Trophoblast cell (in vitro differentiated cells and primary cell): ENCODE results near the gene FBXO8.
"Not testable (repeated sequence)": the region's sequence is repeated elsewhere in the genome, so short reads cannot be mapped to it uniquely, and the experiment has no call there.

Experiments used
- DNase-seq, 2 donors: peaks; one replicate each; pipeline ENCODE4 v3.0.0-alpha.2; 2016
- H2AFZ ChIP-seq: 2 replicates; pipeline ENCODE4 v1.6.1; 2013; ENCODE audit warnings: low read length, moderate library complexity, mild to moderate bottlenecking; ENCODE audit not compliant: insufficient read depth, poor library complexity
- H2AK5ac ChIP-seq: 2 replicates; pipeline ENCODE4 v1.6.1; 2013; ENCODE audit warnings: mild to moderate bottlenecking, low read length
- H2BK120ac ChIP-seq: 2 replicates; pipeline ENCODE4 v1.6.1; 2013; ENCODE audit warnings: low read length, mild to moderate bottlenecking, moderate library complexity; ENCODE audit not compliant: insufficient read depth, poor library complexity
- H2BK12ac ChIP-seq: 2 replicates; pipeline ENCODE4 v1.6.1; 2013; ENCODE audit warnings: mild to moderate bottlenecking, low read length, moderate library complexity
- H2BK5ac ChIP-seq: 2 replicates; pipeline ENCODE4 v1.6.1; 2013; ENCODE audit warnings: low read length, low read depth, moderate library complexity, mild to moderate bottlenecking; ENCODE audit not compliant: poor library complexity
- H3K14ac ChIP-seq: 2 replicates; pipeline ENCODE4 v1.6.1; 2013; ENCODE audit warnings: mild to moderate bottlenecking, low read length
- H3K18ac ChIP-seq: 2 replicates; pipeline ENCODE4 v1.6.1; 2013; ENCODE audit warnings: mild to moderate bottlenecking, low read length
- H3K23ac ChIP-seq: 2 replicates; pipeline ENCODE4 v1.6.1; 2013; ENCODE audit warnings: low read length
- H3K27ac ChIP-seq: 2 replicates; pipeline ENCODE4 v1.5.1; 2013; ENCODE audit warnings: low read depth, mild to moderate bottlenecking, inconsistent platforms, low read length, moderate library complexity
- H3K27me3 ChIP-seq: 2 replicates; pipeline ENCODE4 v1.6.1; 2013; ENCODE audit warnings: inconsistent platforms, mild to moderate bottlenecking, low read length, moderate library complexity; ENCODE audit not compliant: insufficient read depth
- H3K36me3 ChIP-seq, 2 experiments: 1 replicate in 1 of 2; 2 replicates in 1 of 2; pipeline ENCODE4 v1.6.1; 2013; ENCODE audit warnings: low read length in 2 of 2, mild to moderate bottlenecking in 2 of 2, moderate library complexity in 1 of 2; ENCODE audit not compliant: insufficient read depth in 2 of 2, control insufficient read depth in 1 of 2
- H3K4ac ChIP-seq: 2 replicates; pipeline ENCODE4 v1.6.1; 2013; ENCODE audit warnings: low read depth, mild to moderate bottlenecking, low read length, moderate library complexity
- H3K4me1 ChIP-seq, 2 experiments: 1 replicate in 1 of 2; 2 replicates in 1 of 2; pipeline ENCODE4 v1.6.1; 2013; ENCODE audit warnings: low read length in 2 of 2, mild to moderate bottlenecking in 2 of 2, moderate library complexity in 1 of 2; ENCODE audit not compliant: insufficient read depth in 2 of 2, control insufficient read depth in 1 of 2
- H3K4me2 ChIP-seq: 2 replicates; pipeline ENCODE4 v1.6.1; 2013; ENCODE audit warnings: inconsistent platforms, mild to moderate bottlenecking, low read length, moderate library complexity
- H3K4me3 ChIP-seq: 2 replicates; pipeline ENCODE4 v1.5.1; 2013; ENCODE audit warnings: mild to moderate bottlenecking, low read depth, low read length, inconsistent platforms
- H3K79me1 ChIP-seq: one replicate; pipeline ENCODE4 v1.6.1; 2013; ENCODE audit warnings: low read length
- H3K79me2 ChIP-seq: 2 replicates; pipeline ENCODE4 v1.6.1; 2013; ENCODE audit warnings: low read length, mild to moderate bottlenecking; ENCODE audit not compliant: control insufficient read depth, insufficient read depth, poor library complexity
- H3K9ac ChIP-seq: 2 replicates; pipeline ENCODE4 v1.6.1; 2013; ENCODE audit warnings: mild to moderate bottlenecking, low read length
- H3K9me3 ChIP-seq: 2 replicates; pipeline ENCODE4 v1.6.1; 2013; ENCODE audit warnings: low read depth, mild to moderate bottlenecking, control low read depth, inconsistent platforms, low read length; ENCODE audit not compliant: insufficient read depth
- H4K12ac ChIP-seq: 2 replicates; pipeline ENCODE4 v1.6.1; 2013; ENCODE audit warnings: low read depth, mild to moderate bottlenecking, low read length, moderate library complexity
- H4K8ac ChIP-seq: 2 replicates; pipeline ENCODE4 v1.6.1; 2013; ENCODE audit warnings: low read depth, mild to moderate bottlenecking, low read length, moderate library complexity
- H4K91ac ChIP-seq: one replicate; pipeline ENCODE4 v1.6.1; 2013; ENCODE audit warnings: low read depth, mild to moderate bottlenecking, low read length, moderate library complexity
- WGBS: extraction: QIAGEN DNeasy Blood & Tissue Kit; methylation state at CpG from one replicate; pipeline ENCODE4 v1.1.7; 2013; ENCODE audit warnings: missing lambda C conversion rate; ENCODE audit not compliant: insufficient read length, insufficient coverage; ENCODE audit errors: extremely low coverage; 5-methylcytosine and 5-hydroxymethylcytosine counted together

Gene FBXO8

GRCh38 chr4:174263445-174263736 is 20.1 kb downstream of the FBXO8 start:
- no peak overlapping the region for H3K27ac ChIP-seq

GRCh38 chr4:174262624-174263444 is 20.6 kb downstream of the FBXO8 start:
- H3K4me1 ChIP-seq: no peaks in the 10 kb centered on the region
- no peak overlapping the region for H4K8ac ChIP-seq
- H3K79me1 ChIP-seq: no peaks in the 10 kb centered on the region
- no peak overlapping the region for H2BK5ac ChIP-seq
- H2BK12ac ChIP-seq: no peak overlapping the region
- H2AK5ac ChIP-seq: no peak overlapping the region
- H3K9ac ChIP-seq: no peak overlapping the region
- H3K27me3 ChIP-seq: no peaks in the 10 kb centered on the region
- H3K4ac ChIP-seq: no peak overlapping the region
- H3K36me3 ChIP-seq: peaks cover 2% of the 10 kb centered on the region in 2 experiments
- H3K23ac ChIP-seq: no peak overlapping the region
- no peak for DNase-seq
- no CpG with 5 or more reads among the region's 6 CpGs for WGBS
- H3K4me3 ChIP-seq: no peak overlapping the region
- H2AFZ ChIP-seq: no peak overlapping the region
- H4K12ac ChIP-seq: no peak overlapping the region
- H3K79me2 ChIP-seq: no peaks in the 10 kb centered on the region
- no peak overlapping the region for H3K18ac ChIP-seq
- no peak overlapping the region for H2BK120ac ChIP-seq
- H3K27ac ChIP-seq: no peak overlapping the region
- H3K9me3 ChIP-seq: no peaks in the 10 kb centered on the region
- no peak overlapping the region for H3K4me2 ChIP-seq
- no peak overlapping the region for H4K91ac ChIP-seq
- no peak overlapping the region for H3K14ac ChIP-seq

More at GRCh38 chr4:174263445-174263736, 20.1 kb downstream of the FBXO8 start:
- Histone ChIP-seq H3K4me3 (no peak overlapping the region), H3K36me3 (peaks cover 2% of the 10 kb centered on the region in 2 experiments), H3K23ac (no peak overlapping the region), H3K27me3 (no peaks in the 10 kb centered on the region), H2BK5ac (no peak overlapping the region), H3K9ac (no peak overlapping the region), H3K4me1 (no peaks in the 10 kb centered on the region), H2AK5ac (no peak overlapping the region), H3K4me2 (no peak overlapping the region), H2BK120ac (no peak overlapping the region), H3K4ac (no peak overlapping the region), H4K8ac (no peak overlapping the region), H2AFZ (no peak overlapping the region), H3K18ac (no peak overlapping the region), H3K9me3 (no peaks in the 10 kb centered on the region), H4K12ac (no peak overlapping the region), H4K91ac (no peak overlapping the region), H3K79me2 (no peaks in the 10 kb centered on the region), H3K14ac (no peak overlapping the region), H3K79me1 (no peaks in the 10 kb centered on the region), H2BK12ac (no peak overlapping the region)
- DNase-seq: no peak
- WGBS: no CpG with 5 or more reads among the region's 3 CpGs

GRCh38 chr4:174261432-174261831 is 22.0 kb downstream of the FBXO8 start:
- not testable (repeated sequence) for H4K91ac ChIP-seq, H3K9ac ChIP-seq, H3K4me1 ChIP-seq, H4K8ac ChIP-seq, H3K79me1 ChIP-seq, H3K14ac ChIP-seq, H4K12ac ChIP-seq, H3K4ac ChIP-seq, H3K23ac ChIP-seq, H3K36me3 ChIP-seq, H2BK12ac ChIP-seq, H2BK120ac ChIP-seq, H3K4me3 ChIP-seq, H3K4me2 ChIP-seq, H3K27ac ChIP-seq, H3K79me2 ChIP-seq, H2AFZ ChIP-seq, DNase-seq, H3K27me3 ChIP-seq, H3K18ac ChIP-seq, H2AK5ac ChIP-seq, H2BK5ac ChIP-seq, H3K9me3 ChIP-seq
- WGBS: no CpG with 5 or more reads among the region's 1 CpG

- Histone ChIP-seq H3K4me1 (no peaks in the 10 kb centered on the region), H2BK5ac (no peak overlapping the region), H4K12ac (no peak overlapping the region), H2BK120ac (no peak overlapping the region), H3K9ac (no peak overlapping the region), H3K18ac (no peak overlapping the region), H3K9me3 (no peaks in the 10 kb centered on the region), H4K8ac (no peak overlapping the region), H3K27me3 (no peaks in the 10 kb centered on the region), H2BK12ac (no peak overlapping the region), H4K91ac (no peak overlapping the region), H3K79me1 (no peaks in the 10 kb centered on the region), H3K27ac (no peak overlapping the region), H3K36me3 (peaks cover 2 to 4% of the 10 kb centered on the region in 2 experiments), H3K4me3 (no peak overlapping the region), H3K14ac (no peak overlapping the region), H3K79me2 (no peaks in the 10 kb centered on the region), H3K4ac (no peak overlapping the region), H2AFZ (no peak overlapping the region), H3K23ac (no peak overlapping the region), H2AK5ac (no peak overlapping the region), H3K4me2 (no peak overlapping the region)
- DNase-seq: peak; percentile 52 to 92
- no CpG with 5 or more reads among the region's 3 CpGs for WGBS
Observed at GRCh38 chr4:174260099-174260498, 23.4 kb downstream of the FBXO8 start.
